Right atrium auricular region (tissue), 2 donors: ENCODE results near the gene COL6A1. TPM values are rescaled to one million over a fixed set of nuclear protein-coding genes. Genes with fewer than 3 reads are reported as not detected.

Source experiments
- DNase-seq: peaks from one replicate; pipeline ENCODE4 v3.0.0-alpha.2; 2019; ENCODE audit warnings: low spot score
- H3K27ac ChIP-seq, 2 donors: fragments of 200-600 bp; sonication (generic); 1 replicate in 1 of 2; 2 replicates in 1 of 2; pipeline ENCODE4 v1.5.1; 2016 to 2019
- H3K27me3 ChIP-seq, 2 donors: fragments of 200-600 bp; sonication (generic); one replicate each; pipeline versions ENCODE4 v1.5.1 to v1.6.0; 2017 to 2019
- H3K36me3 ChIP-seq: fragments of 200-600 bp; sonication (generic); one replicate; pipeline ENCODE4 v1.5.1; 2016
- H3K4me1 ChIP-seq, 2 donors: fragments of 200-600 bp; sonication (generic); one replicate each; pipeline versions ENCODE4 v1.5.1 to v1.6.0; 2017 to 2019
- H3K4me3 ChIP-seq, 2 donors: fragments of 200-600 bp; sonication (generic); 1 replicate in 1 of 2; 2 replicates in 1 of 2; pipeline ENCODE4 v1.5.1; 2017 to 2019; ENCODE audit warnings: mild to moderate bottlenecking in 1 of 2, moderate library complexity in 1 of 2
- H3K9me3 ChIP-seq, 2 donors: fragments of 200-600 bp; sonication (generic); one replicate each; pipeline ENCODE4 v1.5.1; 2019
- CTCF ChIP-seq, 2 donors: fragments of 200-600 bp; sonication (generic); IDR thresholded peaks; one replicate each; pipeline ENCODE4 v1.5.1; 2019; ENCODE audit warnings: antibody characterized with exemption in 2 of 2
- total RNA-seq, 2 donors: library from RNA; depleted of rRNA; stranded (reverse); fragments of >200 nt; gene quantifications; one replicate each; pipeline ENCODE4 v1.1.0, GENCODE V29; 2016

Gene COL6A1
- total RNA-seq, 2 donors from 2014 or later: 201 to 278 TPM

GRCh38 chr21:45954261-45954660, 27.3 kb upstream of the COL6A1 start:
- Histone ChIP-seq H3K36me3 (no peaks in the 10 kb centered on the region), H3K4me1 (peaks cover 0 to 47% of the 10 kb centered on the region in 2 donors), H3K4me3 (no peak overlapping the region), H3K27ac (peak overlapping the region; percentile 76 to 84), H3K9me3 (no peaks in the 10 kb centered on the region), H3K27me3 (no peaks in the 10 kb centered on the region)
- TF ChIP-seq CTCF (IDR thresholded peaks at IDR 0.05): peak in 1 of 2 donors; percentile 31
- no peak for DNase-seq

DNA sequence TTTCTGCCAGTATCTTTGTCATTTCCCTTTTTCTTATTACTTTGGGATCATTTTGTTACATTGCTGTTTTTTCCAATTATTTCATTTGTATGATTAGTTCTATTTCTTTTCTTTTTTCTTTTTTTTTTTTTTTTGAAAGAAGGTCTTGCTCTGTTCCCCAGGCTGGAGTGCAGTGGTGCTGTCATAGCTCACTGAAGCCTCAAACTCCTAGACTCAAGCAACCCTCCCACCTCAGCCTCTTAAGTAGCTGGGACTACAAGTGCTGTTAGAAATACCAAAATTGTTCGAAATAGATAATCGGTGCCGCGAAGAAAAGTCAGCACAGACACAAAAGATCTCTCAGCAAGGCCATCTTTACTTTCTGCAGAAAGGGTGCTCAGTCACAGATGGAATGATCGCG, 26.6 kb upstream of the COL6A1 start:
- Histone ChIP-seq H3K36me3 (no peaks in the 10 kb centered on the region), H3K9me3 (no peaks in the 10 kb centered on the region), H3K4me3 (no peak overlapping the region), H3K27me3 (no peaks in the 10 kb centered on the region), H3K27ac (peak overlapping the region in 1 of 2 donors; percentile 84), H3K4me1 (peaks cover 0 to 43% of the 10 kb centered on the region in 2 donors)
- DNase-seq: no peak
- no peak for TF ChIP-seq CTCF (IDR thresholded peaks at IDR 0.05)

GRCh38 chr21:45957551-45957950, 24.0 kb upstream of the COL6A1 start:
- Histone ChIP-seq H3K27me3 (no peaks in the 10 kb centered on the region), H3K36me3 (no peaks in the 10 kb centered on the region), H3K9me3 (no peaks in the 10 kb centered on the region), H3K4me1 (peaks cover 0 to 29% of the 10 kb centered on the region in 2 donors), H3K4me3 (no peak overlapping the region), H3K27ac (peak overlapping the region; percentile 51 to 74)
- no peak for TF ChIP-seq CTCF (IDR thresholded peaks at IDR 0.05)
- no peak for DNase-seq

DNA sequence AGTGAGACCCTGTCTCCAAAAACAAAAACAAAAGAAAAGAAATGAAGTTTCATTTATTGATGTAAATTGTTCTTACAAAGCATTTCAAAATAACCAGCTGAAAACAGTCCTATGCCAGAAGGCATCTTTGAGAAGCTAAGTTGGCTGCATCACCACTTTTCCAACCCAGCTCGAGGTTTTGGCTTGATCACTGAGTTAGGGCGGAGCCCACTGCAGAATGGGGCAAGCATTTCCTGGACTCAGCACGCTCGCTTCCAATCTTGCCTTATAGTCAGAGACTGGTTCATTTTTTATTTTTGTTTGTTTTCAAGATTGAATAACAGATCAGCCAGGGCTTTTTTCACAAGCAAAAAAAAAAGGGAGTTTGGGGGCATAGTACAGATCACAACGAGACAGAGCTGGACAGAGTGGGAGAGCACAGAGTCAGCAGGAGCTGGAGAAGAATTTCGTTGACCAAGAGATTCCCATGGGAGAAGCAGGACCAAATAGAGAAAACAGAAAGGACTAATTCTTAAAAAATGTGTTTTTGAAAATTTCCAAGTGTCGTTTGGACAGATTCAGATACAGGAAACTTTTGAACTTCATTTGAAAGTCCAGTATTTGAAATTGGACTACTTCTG, 23.5 kb upstream of the COL6A1 start:
- H3K27me3 ChIP-seq: no peaks in the 10 kb centered on the region
- H3K4me3 ChIP-seq: peak overlapping the region in 1 of 2 donors; percentile 7
- TF ChIP-seq CTCF (IDR thresholded peaks at IDR 0.05): no peak
- DNase-seq: peak; percentile 87
- no peaks in the 10 kb centered on the region for H3K36me3 ChIP-seq
- peak overlapping the region; percentile 51 to 74 for H3K27ac ChIP-seq
- H3K9me3 ChIP-seq: no peaks in the 10 kb centered on the region
- H3K4me1 ChIP-seq: peaks cover 0 to 29% of the 10 kb centered on the region in 2 donors

GRCh38 chr21:45959182-45959581, 22.4 kb upstream of the COL6A1 start:
- Histone ChIP-seq H3K36me3 (no peaks in the 10 kb centered on the region), H3K4me1 (peaks cover 0 to 18% of the 10 kb centered on the region in 2 donors), H3K9me3 (no peaks in the 10 kb centered on the region), H3K27ac (peak overlapping the region; percentile 51 to 74), H3K4me3 (no peak overlapping the region), H3K27me3 (no peaks in the 10 kb centered on the region)
- no peak for TF ChIP-seq CTCF (IDR thresholded peaks at IDR 0.05)
- no peak for DNase-seq
